ENCODE data around the gene GREM1.

GRCh38 chr15:32691689-32692038 is 26.1 kb upstream of the GREM1 start:
- TF ChIP-seq CTCF (IDR thresholded peaks at IDR 0.05) = no peak
- no peak for TF ChIP-seq POLR2A (IDR thresholded peaks at IDR 0.05)
- TF ChIP-seq EP300 (IDR thresholded peaks at IDR 0.05) = no peak

Measured in upper lobe of left lung (tissue), 4 donors.